Cardiac fibroblast (primary cell): ENCODE results near the gene ITGA8.
A peak's percentile ranks its signal among the peaks of the same experiment; 100 is the strongest.

Source experiments
- DNase-seq, 2 donors: peaks; one replicate each; pipeline versions ENCODE4 v3.0.0 to v3.0.0-alpha.2; 2010; ENCODE audit warnings: low read depth in 2 of 2
- H3K4me3 ChIP-seq, 2 donors: replicated peaks in 1 of 2; 1 replicate in 1 of 2; 2 replicates in 1 of 2; pipeline ENCODE4 v1.5.1; 2011; ENCODE audit warnings: low read depth in 2 of 2, low read length in 2 of 2, mild to moderate bottlenecking in 2 of 2, moderate library complexity in 1 of 2
- CTCF ChIP-seq: IDR thresholded peaks from one replicate; pipeline ENCODE4 v1.5.1; 2011; ENCODE audit warnings: low read depth, mild to moderate bottlenecking, low read length, inconsistent platforms

Gene ITGA8

GRCh38 chr10:15712883-15713282 is 6.8 kb downstream of the ITGA8 start:
- peak in 1 of 2 donors; percentile 27 for DNase-seq
- H3K4me3 ChIP-seq: no peak overlapping the region
- no peak for TF ChIP-seq CTCF

- TF ChIP-seq CTCF: no peak
- DNase-seq: no peak
- H3K4me3 ChIP-seq: no peak overlapping the region
Observed at GRCh38 chr10:15710455-15710854, 9.3 kb downstream of the ITGA8 start.

DNA sequence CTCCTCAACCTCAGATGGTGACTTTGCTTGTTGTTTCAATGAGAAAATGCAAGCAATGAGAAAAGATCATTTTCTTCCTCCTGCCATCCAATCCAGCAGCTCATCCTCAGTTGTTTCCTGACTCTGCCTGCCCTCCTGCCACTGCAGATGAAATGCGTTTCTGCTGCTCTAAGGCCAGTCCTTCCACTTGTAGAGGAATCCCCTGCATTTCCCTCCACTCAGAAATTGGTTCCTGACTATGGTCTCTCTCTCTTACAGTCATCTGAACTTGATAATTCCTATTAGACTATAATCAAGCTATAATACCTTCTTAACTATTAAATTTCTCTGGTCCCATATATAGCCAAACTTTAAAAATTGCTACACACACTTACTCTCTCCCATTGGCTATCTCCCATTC is 14.4 kb downstream of the ITGA8 start:
- TF ChIP-seq CTCF: no peak
- no peak overlapping the region for H3K4me3 ChIP-seq
- no peak for DNase-seq

DNA sequence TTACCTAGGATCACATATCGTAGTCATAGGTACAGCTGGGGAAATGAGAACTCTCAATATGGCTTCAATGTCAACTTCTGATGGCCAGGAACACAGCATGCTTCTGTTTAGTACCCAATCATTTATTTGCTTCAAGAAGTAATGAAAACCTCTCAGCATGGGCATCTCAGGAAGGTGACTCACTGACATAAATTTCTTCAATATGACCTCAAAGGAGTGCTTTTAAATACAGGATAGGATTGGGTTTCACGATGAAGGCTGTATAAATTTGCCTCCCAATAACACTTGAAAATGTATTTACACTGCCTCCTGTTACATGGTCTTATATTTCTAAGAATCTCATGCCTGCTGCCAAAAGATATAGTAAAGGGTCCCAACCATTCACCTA is 15.1 kb downstream of the ITGA8 start:
- no peak overlapping the region for H3K4me3 ChIP-seq
- no peak for TF ChIP-seq CTCF
- DNase-seq: no peak

- DNase-seq: no peak
- H3K4me3 ChIP-seq: no peak overlapping the region
- TF ChIP-seq CTCF: no peak
Observed at GRCh38 chr10:15703944-15704580, 15.7 kb downstream of the ITGA8 start.

DNA sequence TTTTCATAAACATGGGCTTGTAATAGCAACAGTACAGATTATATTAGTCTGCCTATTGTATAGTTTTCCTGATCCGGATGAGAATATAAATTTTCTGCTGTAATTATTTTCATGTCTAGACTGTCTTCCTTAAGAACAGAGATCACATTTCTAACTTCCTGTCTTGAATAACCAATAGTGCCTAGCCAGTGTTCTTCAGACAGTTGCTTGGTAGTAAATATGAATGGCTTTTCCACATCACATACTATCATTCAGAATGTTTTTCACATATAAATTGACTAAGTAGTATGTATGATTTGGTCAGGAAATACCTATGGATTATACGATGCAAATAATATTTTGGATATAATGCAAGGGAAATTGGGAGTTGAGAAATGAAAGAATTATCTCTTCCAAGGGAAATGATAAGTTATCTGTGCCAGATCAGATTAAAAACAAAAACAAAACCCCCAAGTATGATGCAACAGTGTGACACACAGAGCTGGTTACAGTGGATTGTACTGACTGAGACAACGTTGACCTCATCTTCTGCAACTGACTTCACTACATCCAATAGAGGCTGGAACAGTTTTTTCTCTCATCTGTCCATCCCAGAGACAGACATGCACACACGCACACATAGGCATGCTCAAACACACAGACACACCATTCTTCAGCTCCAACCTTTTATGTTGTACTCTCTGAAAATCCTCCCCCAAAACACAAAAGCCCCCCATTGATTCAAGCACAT is 16.4 kb downstream of the ITGA8 start:
- DNase-seq: peak in 1 of 2 donors; percentile 14
- H3K4me3 ChIP-seq: no peak overlapping the region
- TF ChIP-seq CTCF: no peak
